Endothelial cell of umbilical vein (primary cell): ENCODE measurements around the gene SLC25A19. TPM values are rescaled to one million over a fixed set of nuclear protein-coding genes. Genes with fewer than 3 reads are reported as not detected.

Source experiments
- BruUV-seq: library from RNA; stranded (reverse); fragments of 400-500 nt; replicated peaks from 2 replicates; lab custom pipeline; 2021; lab: Mats Ljungman, UMichigan
- CTCF ChIA-PET: fragments of 300-600, 350-600 bp; sonication (Branson Sonifier 250); formaldehyde crosslinking; loops from one replicate; lab custom pipeline; 2021; ENCODE audit warnings: antibody characterized with exemption, inconsistent platforms; lab: Charles Lee
- POLR2A ChIA-PET: fragments of 300-600, 350-600 bp; sonication (Branson Sonifier 250); formaldehyde crosslinking; loops from one replicate; lab custom pipeline; 2021; ENCODE audit warnings: antibody characterized with exemption, inconsistent platforms; lab: Charles Lee
- DNase-seq: peaks from one replicate; pipeline ENCODE4 v3.0.0-alpha.2; 2011; ENCODE audit warnings: low read depth, low spot score
- FAIRE-seq: peaks from 2 replicates; lab custom pipeline; 2011; peaks lifted over from hg19 to GRCh38; lab: Jason Lieb, UNC
- H2AFZ ChIP-seq: 2 replicates; pipeline ENCODE4 v1.6.0; 2012; ENCODE audit warnings: low read depth, low read length, control low read depth, inconsistent platforms
- H3K27ac ChIP-seq: 2 replicates; pipeline ENCODE4 v1.5.1; 2011; ENCODE audit warnings: low read depth, mild to moderate bottlenecking, control low read depth, low read length, moderate library complexity; ENCODE audit not compliant: insufficient read depth
- H3K27me3 ChIP-seq, 2 experiments: 2 replicates each; pipeline versions ENCODE4 v1.6.0 to v1.6.1; 2011; ENCODE audit warnings: low read length in 2 of 2, mixed read lengths in 1 of 2; ENCODE audit not compliant: control insufficient read depth in 2 of 2, insufficient read depth in 2 of 2
- H3K36me3 ChIP-seq, 2 experiments: 2 replicates in 1 of 2; 3 replicates in 1 of 2; pipeline ENCODE4 v1.5.1; 2011; ENCODE audit warnings: low read length in 2 of 2, mild to moderate bottlenecking in 1 of 2, moderate library complexity in 1 of 2; ENCODE audit not compliant: control insufficient read depth in 2 of 2, insufficient read depth in 2 of 2; ENCODE audit errors: extremely low read depth in 1 of 2
- H3K4me1 ChIP-seq: 3 replicates; pipeline ENCODE4 v1.5.1; 2011; ENCODE audit warnings: mild to moderate bottlenecking, low read length; ENCODE audit not compliant: control insufficient read depth, insufficient read depth; ENCODE audit errors: extremely low read depth
- H3K4me2 ChIP-seq: 2 replicates; pipeline ENCODE4 v1.6.1; 2011; ENCODE audit warnings: low read length, control low read depth, mixed read lengths; ENCODE audit not compliant: insufficient read depth
- H3K4me3 ChIP-seq, 3 experiments: fragments of 200-600 bp in 1 of 3; sonication (generic), shearing (Covaris generic) in 1 of 3; replicated peaks in 1 of 3; 2 replicates each; pipeline ENCODE4 v1.5.1; 2011 to 2016; ENCODE audit warnings: control low read depth in 3 of 3, low read length in 3 of 3, mild to moderate bottlenecking in 2 of 3, inconsistent platforms in 1 of 3, low read depth in 1 of 3, moderate library complexity in 1 of 3; ENCODE audit not compliant: insufficient read depth in 1 of 3
- H3K79me2 ChIP-seq: 2 replicates; pipeline ENCODE4 v1.6.0; 2012; ENCODE audit warnings: low read length, inconsistent platforms; ENCODE audit not compliant: control insufficient read depth, insufficient read depth
- H3K9ac ChIP-seq: replicated peaks from 2 replicates; pipeline ENCODE3; 2011; ENCODE audit warnings: low read length, control low read depth; ENCODE audit not compliant: insufficient read depth; ENCODE audit errors: extremely low read depth
- H3K9me1 ChIP-seq: replicated peaks from 3 replicates; pipeline ENCODE4 v1.6.0; 2011; ENCODE audit warnings: mild to moderate bottlenecking, low read length; ENCODE audit not compliant: control insufficient read depth, insufficient read depth; ENCODE audit errors: extremely low read depth
- H3K9me3 ChIP-seq: replicated peaks from 2 replicates; pipeline ENCODE4 v1.5.1; 2012; ENCODE audit warnings: low read length, inconsistent platforms; ENCODE audit not compliant: control insufficient read depth, insufficient read depth
- H4K20me1 ChIP-seq: replicated peaks from 2 replicates; pipeline ENCODE3; 2011; ENCODE audit warnings: mild to moderate bottlenecking, low read length; ENCODE audit not compliant: control insufficient read depth, insufficient read depth; ENCODE audit errors: extremely low read depth
- EZH2 ChIP-seq: IDR thresholded peaks from 2 replicates; pipeline ENCODE4 v1.6.1; 2012; ENCODE audit warnings: borderline replicate concordance, low read depth, mild to moderate bottlenecking, moderate library complexity, low read length, inconsistent platforms; ENCODE audit not compliant: severe bottlenecking
- FOS ChIP-seq: IDR thresholded peaks from 2 replicates; pipeline ENCODE4 v1.6.1; 2011; ENCODE audit warnings: mild to moderate bottlenecking, low read length, moderate library complexity, borderline replicate concordance; ENCODE audit not compliant: insufficient read depth
- GATA2 ChIP-seq: IDR thresholded peaks from 2 replicates; pipeline ENCODE4 v1.7.0; 2011; ENCODE audit warnings: low read depth, mild to moderate bottlenecking, moderate library complexity, mixed read lengths, low read length; ENCODE audit not compliant: insufficient read length, insufficient read depth
- JUN ChIP-seq: IDR thresholded peaks from 2 replicates; pipeline ENCODE4 v1.6.1; 2011; ENCODE audit warnings: borderline replicate concordance, low read depth; ENCODE audit not compliant: insufficient read length, insufficient read depth
- MYC ChIP-seq: IDR thresholded peaks from one replicate; pipeline ENCODE4 v1.6.1; 2011; ENCODE audit warnings: mild to moderate bottlenecking, low read depth, low read length
- POLR2A ChIP-seq: IDR thresholded peaks from 2 replicates; pipeline ENCODE4 v1.6.1; 2012; ENCODE audit warnings: low read depth, mild to moderate bottlenecking, control low read depth, low read length
- POLR2AphosphoS5 ChIP-seq: IDR thresholded peaks from 2 replicates; pipeline ENCODE4 v1.6.1; 2012; ENCODE audit warnings: low read depth, mild to moderate bottlenecking, control low read depth, low read length, moderate library complexity; ENCODE audit not compliant: insufficient read depth
- dilution Hi-C: fragments of 300-500 bp; cut with MboI; formaldehyde crosslinking; loops from one replicate; pipeline ENCODE4 v1.15.0; 2019; ENCODE audit warnings: low sequenced_read_pairs; ENCODE audit not compliant: extremely low pct_ligation_motif_present
- intact Hi-C: fragments of 100-400 bp; cut with micrococcal nuclease; formaldehyde crosslinking; loops from one replicate; pipeline ENCODE4 v1.10.0; 2022
- polyA plus RNA-seq, 4 experiments: library from polyadenylated mRNA; depleted of rRNA in 3 of 4; stranded (reverse) in 3 of 4; unstranded in 1 of 4; fragments of >200 nt; gene quantifications; 2 replicates each; pipeline versions ENCODE4 v1.2.1 to v1.2.3, GENCODE V29; 2011 to 2012; ENCODE audit warnings: missing spikeins in 1 of 4
- total RNA-seq: library from RNA; stranded (reverse); gene quantifications from 2 replicates; pipeline ENCODE4 v1.2.3, GENCODE V29; 2021
- TF ChIP-seq, protein P1 (sequence below), 2 donors: IDR thresholded peaks; 1 replicate in 1 of 2; 2 replicates in 1 of 2; pipeline ENCODE4 v1.5.1; 2011; ENCODE audit warnings: low read length in 2 of 2, mild to moderate bottlenecking in 2 of 2, moderate library complexity in 2 of 2, control low read depth in 1 of 2, inconsistent platforms in 1 of 2, low read depth in 1 of 2; ENCODE audit not compliant: insufficient read depth in 1 of 2; ENCODE audit errors: extremely low read depth in 1 of 2
- TF ChIP-seq, protein P2 (sequence below): IDR thresholded peaks from 2 replicates; pipeline ENCODE4 v1.6.1; 2011; ENCODE audit not compliant: insufficient read depth, insufficient read length

Gene SLC25A19
- total and polyA plus RNA-seq, 2 donors (not counting 3 experiments of a cell fraction or from before 2014, with no cell fraction given): 20.6 to 20.9 TPM

DNA sequence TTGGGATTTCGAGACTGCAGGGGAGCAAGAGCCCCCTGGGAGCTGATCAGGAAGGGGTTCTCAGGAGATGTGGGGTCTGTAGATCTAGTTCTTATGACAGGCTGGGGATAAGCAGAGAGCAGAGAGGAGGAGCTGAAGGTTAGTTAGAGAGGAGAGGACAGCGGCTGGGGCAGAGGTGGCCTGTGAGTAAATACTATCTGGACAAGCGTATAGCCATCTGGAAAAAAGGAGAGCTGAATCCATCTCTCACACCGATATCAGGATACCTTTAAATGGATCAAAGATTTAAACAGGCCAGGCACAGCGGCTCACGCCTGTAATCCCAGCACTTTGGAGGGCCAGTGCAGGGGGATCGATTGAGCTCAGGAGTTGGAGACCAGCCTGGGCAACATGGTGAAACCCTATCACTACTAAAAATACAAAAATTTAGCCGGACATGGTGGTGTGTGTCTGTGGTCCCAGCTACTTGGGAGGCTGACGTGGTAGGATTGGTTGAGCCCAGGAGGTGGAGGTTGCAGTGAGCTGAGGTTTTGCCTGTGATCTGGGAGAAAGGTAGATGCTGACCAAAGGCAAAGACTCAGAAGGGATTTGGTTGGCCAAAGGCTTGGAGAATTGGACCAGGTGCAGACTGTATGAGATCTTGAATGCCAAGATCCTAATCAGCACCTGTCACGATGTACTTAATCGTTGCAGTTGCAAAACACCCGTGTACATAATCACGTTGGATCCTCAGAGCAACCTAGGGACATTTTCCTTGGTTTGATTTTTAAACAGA, 18.9 kb upstream of the SLC25A19 start:
- dilution Hi-C loops (no loop called here), intact Hi-C loops (no loop called here)
- H3K79me2 ChIP-seq: no peaks in the 10 kb centered on the region
- no peak overlapping the region for H2AFZ ChIP-seq
- no peaks in the 10 kb centered on the region for H3K36me3 ChIP-seq
- H3K9me1 ChIP-seq: no peaks in the 10 kb centered on the region
- no TSS peak for BruUV-seq
- DNase-seq (no peak), FAIRE-seq (no peak)
- H3K4me2 ChIP-seq: no peak overlapping the region
- no peaks in the 10 kb centered on the region for H3K27me3 ChIP-seq
- no peak overlapping the region for H3K9ac ChIP-seq
- no peak for TF ChIP-seq MYC
- TF ChIP-seq EZH2: no peak
- TF ChIP-seq POLR2AphosphoS5: no peak
- no peak for TF ChIP-seq POLR2A
- no peak for TF ChIP-seq FOS
- TF ChIP-seq GATA2: no peak
- TF ChIP-seq, protein P1, sequence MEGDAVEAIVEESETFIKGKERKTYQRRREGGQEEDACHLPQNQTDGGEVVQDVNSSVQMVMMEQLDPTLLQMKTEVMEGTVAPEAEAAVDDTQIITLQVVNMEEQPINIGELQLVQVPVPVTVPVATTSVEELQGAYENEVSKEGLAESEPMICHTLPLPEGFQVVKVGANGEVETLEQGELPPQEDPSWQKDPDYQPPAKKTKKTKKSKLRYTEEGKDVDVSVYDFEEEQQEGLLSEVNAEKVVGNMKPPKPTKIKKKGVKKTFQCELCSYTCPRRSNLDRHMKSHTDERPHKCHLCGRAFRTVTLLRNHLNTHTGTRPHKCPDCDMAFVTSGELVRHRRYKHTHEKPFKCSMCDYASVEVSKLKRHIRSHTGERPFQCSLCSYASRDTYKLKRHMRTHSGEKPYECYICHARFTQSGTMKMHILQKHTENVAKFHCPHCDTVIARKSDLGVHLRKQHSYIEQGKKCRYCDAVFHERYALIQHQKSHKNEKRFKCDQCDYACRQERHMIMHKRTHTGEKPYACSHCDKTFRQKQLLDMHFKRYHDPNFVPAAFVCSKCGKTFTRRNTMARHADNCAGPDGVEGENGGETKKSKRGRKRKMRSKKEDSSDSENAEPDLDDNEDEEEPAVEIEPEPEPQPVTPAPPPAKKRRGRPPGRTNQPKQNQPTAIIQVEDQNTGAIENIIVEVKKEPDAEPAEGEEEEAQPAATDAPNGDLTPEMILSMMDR (IDR thresholded peaks at IDR 0.05; ENCODE audit: extremely low read depth in 1 of 2, insufficient read depth in 1 of 2, low read depth in 1 of 2, low read length in 2 of 2): no peak
- TF ChIP-seq JUN: no peak
- TF ChIP-seq, protein P2, sequence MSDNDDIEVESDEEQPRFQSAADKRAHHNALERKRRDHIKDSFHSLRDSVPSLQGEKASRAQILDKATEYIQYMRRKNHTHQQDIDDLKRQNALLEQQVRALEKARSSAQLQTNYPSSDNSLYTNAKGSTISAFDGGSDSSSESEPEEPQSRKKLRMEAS: no peak
- H3K9me3 ChIP-seq: no peaks in the 10 kb centered on the region
- POLR2A ChIA-PET: no interaction called here
- CTCF ChIA-PET: no interaction called here
- no peaks in the 10 kb centered on the region for H4K20me1 ChIP-seq
- H3K4me1 ChIP-seq: no peaks in the 10 kb centered on the region
- no peak overlapping the region for H3K4me3 ChIP-seq
- no peak overlapping the region for H3K27ac ChIP-seq
